ENCODE measurements around the gene IGLL1.

DNA sequence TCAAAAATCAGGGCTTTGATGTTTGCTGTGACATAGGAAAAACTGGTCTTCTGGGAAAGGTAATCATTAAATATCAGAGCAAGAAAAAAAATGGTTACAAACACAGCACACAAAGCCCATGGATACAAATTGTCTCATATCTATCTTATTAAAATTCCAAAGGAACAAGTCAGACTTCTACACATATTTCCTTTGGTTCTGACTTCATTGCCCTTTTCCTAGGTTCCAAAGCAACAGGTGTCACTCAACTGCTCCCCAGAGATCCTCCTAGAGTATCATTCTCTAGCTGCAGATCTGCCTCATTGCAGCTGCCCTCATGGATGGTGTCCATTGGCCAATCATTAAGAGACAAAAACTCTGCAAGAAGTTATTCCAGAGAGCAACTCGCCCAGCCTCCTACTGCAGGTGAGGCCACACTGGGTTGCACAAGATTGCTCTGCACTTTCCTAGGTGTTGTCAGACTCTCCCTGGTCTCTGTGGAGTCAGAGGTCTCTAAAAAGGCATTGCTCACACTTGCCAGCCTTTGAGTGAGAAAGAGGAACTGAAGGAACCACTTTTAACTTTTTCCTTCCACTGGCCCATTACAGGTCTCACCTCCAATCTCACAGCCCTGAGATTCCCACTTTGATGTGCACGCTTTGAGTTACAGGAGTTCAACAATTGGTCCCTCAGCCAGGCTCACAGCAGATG is 46.3 kb upstream of the IGLL1 start:
- TF ChIP-seq, protein P1, sequence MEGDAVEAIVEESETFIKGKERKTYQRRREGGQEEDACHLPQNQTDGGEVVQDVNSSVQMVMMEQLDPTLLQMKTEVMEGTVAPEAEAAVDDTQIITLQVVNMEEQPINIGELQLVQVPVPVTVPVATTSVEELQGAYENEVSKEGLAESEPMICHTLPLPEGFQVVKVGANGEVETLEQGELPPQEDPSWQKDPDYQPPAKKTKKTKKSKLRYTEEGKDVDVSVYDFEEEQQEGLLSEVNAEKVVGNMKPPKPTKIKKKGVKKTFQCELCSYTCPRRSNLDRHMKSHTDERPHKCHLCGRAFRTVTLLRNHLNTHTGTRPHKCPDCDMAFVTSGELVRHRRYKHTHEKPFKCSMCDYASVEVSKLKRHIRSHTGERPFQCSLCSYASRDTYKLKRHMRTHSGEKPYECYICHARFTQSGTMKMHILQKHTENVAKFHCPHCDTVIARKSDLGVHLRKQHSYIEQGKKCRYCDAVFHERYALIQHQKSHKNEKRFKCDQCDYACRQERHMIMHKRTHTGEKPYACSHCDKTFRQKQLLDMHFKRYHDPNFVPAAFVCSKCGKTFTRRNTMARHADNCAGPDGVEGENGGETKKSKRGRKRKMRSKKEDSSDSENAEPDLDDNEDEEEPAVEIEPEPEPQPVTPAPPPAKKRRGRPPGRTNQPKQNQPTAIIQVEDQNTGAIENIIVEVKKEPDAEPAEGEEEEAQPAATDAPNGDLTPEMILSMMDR (IDR thresholded peaks at IDR 0.05): no peak
- TF ChIP-seq POLR2A (IDR thresholded peaks at IDR 0.05): no peak

Data from adrenal gland (tissue), 5 donors.